DOHH2 (cell line): Measurements from ENCODE around the gene CTTNBP2NL.

ENCODE experiments used
- H3F3A ChIP-seq: fragments of 200-600 bp; sonication (generic), shearing (Covaris generic); 2 replicates; pipeline ENCODE4 v1.6.0; 2016; ENCODE audit warnings: antibody characterized with exemption, mild to moderate bottlenecking; ENCODE audit not compliant: control insufficient read depth, insufficient read depth
- H3K27ac ChIP-seq: fragments of 200-600 bp; sonication (generic); 2 replicates; pipeline ENCODE4 v1.5.1; 2014; ENCODE audit warnings: low read depth, mild to moderate bottlenecking, low read length, moderate library complexity
- H3K27me3 ChIP-seq: fragments of 200-600 bp; sonication (generic); 2 replicates; pipeline ENCODE4 v1.6.1; 2014; ENCODE audit warnings: mild to moderate bottlenecking, low read length, mixed read lengths; ENCODE audit not compliant: control insufficient read depth
- H3K36me3 ChIP-seq: fragments of 200-600 bp; sonication (generic); 2 replicates; pipeline ENCODE4 v1.6.1; 2014; ENCODE audit warnings: mild to moderate bottlenecking, low read length, moderate library complexity, mixed read lengths; ENCODE audit not compliant: control insufficient read depth
- H3K4me1 ChIP-seq: fragments of 200-600 bp; sonication (generic); 2 replicates; pipeline ENCODE4 v1.6.1; 2014; ENCODE audit warnings: mild to moderate bottlenecking, low read length, mixed read lengths; ENCODE audit not compliant: control insufficient read depth
- H3K4me2 ChIP-seq: fragments of 200-600 bp; sonication (generic); 2 replicates; pipeline ENCODE4 v1.6.0; 2014; ENCODE audit warnings: mild to moderate bottlenecking, low read length, moderate library complexity
- H3K4me3 ChIP-seq: fragments of 200-600 bp; sonication (generic); 2 replicates; pipeline ENCODE4 v1.5.1; 2014; ENCODE audit warnings: mild to moderate bottlenecking, low read length, mixed read lengths
- H3K79me2 ChIP-seq: fragments of 200-600 bp; sonication (generic); 2 replicates; pipeline ENCODE4 v1.6.1; 2014; ENCODE audit warnings: mild to moderate bottlenecking, low read length, mixed read lengths; ENCODE audit not compliant: control insufficient read depth
- H3K9me2 ChIP-seq: fragments of 200-600 bp; sonication (generic); replicated peaks from 2 replicates; pipeline ENCODE4 v1.6.1; 2014; ENCODE audit warnings: mild to moderate bottlenecking, low read length, mixed read lengths; ENCODE audit not compliant: control insufficient read depth
- H3K9me3 ChIP-seq: fragments of 200-600 bp; sonication (generic); 2 replicates; pipeline ENCODE4 v1.6.1; 2014; ENCODE audit warnings: antibody characterized with exemption, low read length, mixed read lengths; ENCODE audit not compliant: control insufficient read depth, insufficient read depth
- H4K20me1 ChIP-seq: fragments of 200-600 bp; sonication (generic); 2 replicates; pipeline ENCODE4 v1.6.0; 2014; ENCODE audit warnings: low read depth, mild to moderate bottlenecking, antibody characterized with exemption, low read length, moderate library complexity; ENCODE audit not compliant: control insufficient read depth, insufficient read depth
- EZH2phosphoT487 ChIP-seq: fragments of 200-600 bp; sonication (generic); IDR thresholded peaks from 2 replicates; pipeline ENCODE4 v1.6.1; 2017; ENCODE audit warnings: borderline replicate concordance, mild to moderate bottlenecking, antibody characterized with exemption, low read length, moderate library complexity, mixed read lengths
- TF ChIP-seq, protein P1 (sequence below): fragments of 200-600 bp; sonication (generic); IDR thresholded peaks from one replicate; pipeline ENCODE4 v1.5.1; 2014; ENCODE audit warnings: antibody characterized with exemption, mild to moderate bottlenecking, low read depth, low read length; ENCODE audit not compliant: poor library complexity, severe bottlenecking

CTTNBP2NL gene

GRCh38 chr1:112506731-112507130, 110.7 kb downstream of the CTTNBP2NL start:
- TF ChIP-seq, protein P1, sequence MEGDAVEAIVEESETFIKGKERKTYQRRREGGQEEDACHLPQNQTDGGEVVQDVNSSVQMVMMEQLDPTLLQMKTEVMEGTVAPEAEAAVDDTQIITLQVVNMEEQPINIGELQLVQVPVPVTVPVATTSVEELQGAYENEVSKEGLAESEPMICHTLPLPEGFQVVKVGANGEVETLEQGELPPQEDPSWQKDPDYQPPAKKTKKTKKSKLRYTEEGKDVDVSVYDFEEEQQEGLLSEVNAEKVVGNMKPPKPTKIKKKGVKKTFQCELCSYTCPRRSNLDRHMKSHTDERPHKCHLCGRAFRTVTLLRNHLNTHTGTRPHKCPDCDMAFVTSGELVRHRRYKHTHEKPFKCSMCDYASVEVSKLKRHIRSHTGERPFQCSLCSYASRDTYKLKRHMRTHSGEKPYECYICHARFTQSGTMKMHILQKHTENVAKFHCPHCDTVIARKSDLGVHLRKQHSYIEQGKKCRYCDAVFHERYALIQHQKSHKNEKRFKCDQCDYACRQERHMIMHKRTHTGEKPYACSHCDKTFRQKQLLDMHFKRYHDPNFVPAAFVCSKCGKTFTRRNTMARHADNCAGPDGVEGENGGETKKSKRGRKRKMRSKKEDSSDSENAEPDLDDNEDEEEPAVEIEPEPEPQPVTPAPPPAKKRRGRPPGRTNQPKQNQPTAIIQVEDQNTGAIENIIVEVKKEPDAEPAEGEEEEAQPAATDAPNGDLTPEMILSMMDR: no peak
- TF ChIP-seq EZH2phosphoT487: no peak
- Histone ChIP-seq H3K36me3 (no peaks in the 10 kb centered on the region), H3F3A (peaks cover 18% of the 10 kb centered on the region), H4K20me1 (no peaks in the 10 kb centered on the region), H3K4me3 (no peak overlapping the region), H3K9me3 (no peaks in the 10 kb centered on the region), H3K27ac (peak overlapping the region; percentile 44), H3K9me2 (no peaks in the 10 kb centered on the region), H3K79me2 (no peaks in the 10 kb centered on the region), H3K4me1 (peaks cover 73% of the 10 kb centered on the region), H3K27me3 (peaks cover 38% of the 10 kb centered on the region), H3K4me2 (peak overlapping the region; percentile 94; the same call in 1 of the 2 replicates)

- H3K36me3 ChIP-seq: no peaks in the 10 kb centered on the region
- peaks cover 32% of the 10 kb centered on the region for H3K27me3 ChIP-seq
- peaks cover 18% of the 10 kb centered on the region for H3F3A ChIP-seq
- no peaks in the 10 kb centered on the region for H3K9me2 ChIP-seq
- H3K9me3 ChIP-seq: no peaks in the 10 kb centered on the region
- H3K79me2 ChIP-seq: no peaks in the 10 kb centered on the region
- peak overlapping the region; percentile 83 for H3K4me3 ChIP-seq
- H3K27ac ChIP-seq: no peak overlapping the region
- H4K20me1 ChIP-seq: no peaks in the 10 kb centered on the region
- H3K4me1 ChIP-seq: peaks cover 67% of the 10 kb centered on the region
- no peak for TF ChIP-seq EZH2phosphoT487
- TF ChIP-seq, protein P1: no peak
- peak overlapping the region; percentile 94 for H3K4me2 ChIP-seq
Observed at GRCh38 chr1:112507336-112507735, 111.3 kb downstream of the CTTNBP2NL start.

GRCh38 chr1:112507921-112508277, 111.9 kb downstream of the CTTNBP2NL start:
- no peaks in the 10 kb centered on the region for H3K9me2 ChIP-seq
- no peaks in the 10 kb centered on the region for H4K20me1 ChIP-seq

More at GRCh38 chr1:112507921-112508277, 111.9 kb downstream of the CTTNBP2NL start:
- Histone ChIP-seq H3K36me3 (no peaks in the 10 kb centered on the region), H3K4me3 (peak overlapping the region; percentile 83), H3K27me3 (peaks cover 27% of the 10 kb centered on the region), H3K9me3 (no peaks in the 10 kb centered on the region), H3K4me2 (peak overlapping the region; percentile 94), H3K79me2 (no peaks in the 10 kb centered on the region), H3F3A (peaks cover 18% of the 10 kb centered on the region), H3K4me1 (peaks cover 61% of the 10 kb centered on the region), H3K27ac (no peak overlapping the region)
- TF ChIP-seq, protein P1: no peak
- TF ChIP-seq EZH2phosphoT487: no peak
